Activated T-helper 17 cell treated with anti-CD3 and anti-CD28 coated beads, Interleukin-2, amount 50 U/mL, for 72 hours (primary cell): ENCODE data around the gene LAGE3. TPM values are rescaled to one million over a fixed set of nuclear protein-coding genes. Genes with fewer than 3 reads are reported as not detected.

ENCODE experiments used
- ATAC-seq: fragments of 150-1000 bp; cut with Tn5 transposase; replicated peaks from 2 replicates; pipeline ENCODE4 v1.10.0; 2021; ENCODE audit warnings: mild to moderate bottlenecking, moderate library complexity
- H3K27ac Mint-ChIP-seq: one replicate; pipeline ENCODE4 v1.8.0; 2022; ENCODE audit warnings: mixed read lengths
- H3K27me3 Mint-ChIP-seq: one replicate; pipeline ENCODE4 v1.8.0; 2022; ENCODE audit warnings: mixed read lengths
- H3K36me3 Mint-ChIP-seq: one replicate; pipeline ENCODE4 v1.8.0; 2022; ENCODE audit warnings: low read depth, mild to moderate bottlenecking, mixed read lengths
- H3K4me1 Mint-ChIP-seq: one replicate; pipeline ENCODE4 v1.8.0; 2022; ENCODE audit warnings: mixed read lengths
- H3K4me3 Mint-ChIP-seq: one replicate; pipeline ENCODE4 v1.8.0; 2022; ENCODE audit warnings: mild to moderate bottlenecking, mixed read lengths
- H3K9me3 Mint-ChIP-seq: one replicate; pipeline ENCODE4 v1.8.0; 2022; ENCODE audit warnings: mixed read lengths
- total RNA-seq, 2 donors: library from RNA; stranded (reverse); gene quantifications; one replicate each; pipeline ENCODE4 v1.2.3, GENCODE V29; 2022

The LAGE3 gene
- total RNA-seq, 2 donors from 2014 or later: 37.4 to 47.9 TPM

DNA sequence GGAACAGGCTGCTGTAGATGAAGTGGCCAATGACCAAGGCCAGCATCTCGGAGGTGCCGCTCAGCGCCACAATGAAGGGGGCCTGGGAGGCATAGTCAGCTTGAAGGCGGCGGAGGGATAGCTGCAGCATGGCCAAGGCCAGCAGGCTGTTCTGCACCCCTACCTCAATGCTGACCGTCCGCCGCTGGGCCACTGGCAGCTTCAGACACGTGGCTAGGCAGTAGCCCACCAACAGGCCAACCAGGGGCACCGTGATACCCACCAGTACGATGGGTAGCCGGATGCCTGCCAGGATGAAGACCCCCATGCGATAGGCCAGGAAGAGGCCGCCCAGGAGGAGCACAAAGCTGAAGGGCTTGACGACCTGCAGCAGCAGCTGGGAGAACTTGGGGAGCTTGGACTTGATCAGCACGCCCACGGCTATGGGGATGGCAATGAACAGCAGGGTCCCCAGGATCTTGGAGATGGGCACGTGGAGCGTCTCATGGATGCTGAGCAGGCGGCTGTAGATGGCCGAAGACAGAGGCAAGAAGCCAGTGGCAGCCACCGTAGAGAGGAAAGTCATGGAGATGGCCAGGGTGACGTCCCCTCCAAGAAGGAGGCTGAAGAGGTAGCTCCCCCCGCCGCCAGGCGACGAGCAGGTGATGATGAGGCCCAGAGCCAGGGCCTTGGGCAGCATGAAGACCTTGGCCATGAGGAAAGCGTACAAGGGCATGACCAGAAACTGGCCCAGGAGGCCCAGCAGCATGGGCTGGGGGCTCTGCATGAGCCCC, 8.6 kb upstream of the LAGE3 start:
- ATAC-seq: no peak
- Mint-ChIP-seq H3K27me3 (no peaks in the 10 kb centered on the region), H3K27ac (no peak overlapping the region), H3K36me3 (peaks cover 35% of the 10 kb centered on the region), H3K4me1 (peaks cover 3% of the 10 kb centered on the region), H3K9me3 (no peaks in the 10 kb centered on the region), H3K4me3 (peak overlapping the region; percentile 64)

DNA sequence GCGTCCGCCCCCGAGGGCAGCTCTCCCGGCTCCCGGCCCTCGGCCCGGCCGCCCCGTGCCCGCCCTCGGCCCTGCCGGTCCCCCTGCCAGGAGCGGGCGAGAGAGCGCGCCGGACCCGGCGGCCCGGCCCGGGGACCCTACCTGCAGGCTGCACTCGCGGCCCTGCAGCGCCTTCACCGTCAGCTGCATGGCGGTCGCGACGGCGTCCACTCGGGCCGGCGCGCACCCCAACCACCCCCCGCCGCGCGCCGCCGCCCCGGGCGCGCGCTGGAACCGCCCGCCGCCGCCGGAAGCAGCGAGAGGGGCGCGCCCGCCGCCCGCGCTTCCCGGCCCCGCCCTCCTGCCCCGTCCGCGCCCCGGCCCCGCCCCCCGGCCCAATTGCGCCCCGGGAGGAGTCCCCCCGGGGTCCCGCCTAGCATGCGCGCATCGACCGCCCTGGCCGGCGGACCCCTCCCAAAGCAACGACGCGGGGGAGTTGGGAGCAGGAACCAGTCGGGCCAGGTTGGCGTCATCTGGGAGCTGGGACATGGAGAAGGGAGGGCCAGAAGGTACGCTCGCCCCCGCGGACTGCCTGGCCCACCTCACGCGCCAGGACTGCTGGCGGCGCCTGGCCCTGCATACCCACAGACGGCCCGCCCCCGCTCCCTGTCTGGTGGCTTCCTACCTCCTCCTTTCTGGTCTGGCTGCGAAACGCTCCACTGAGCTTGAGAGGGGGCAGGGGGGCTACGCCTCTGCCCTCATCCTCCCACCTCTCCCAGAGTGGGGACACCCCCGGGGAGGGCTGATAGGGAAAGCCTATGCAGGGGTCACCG, 7.5 kb upstream of the LAGE3 start, which contains the start of gene UBL4A:
TSS of gene UBL4A (minus strand) at position 220 of the 812 bp plus-strand sequence. CDS start at position 189, 31 bp downstream.
- peaks cover 8% of the 10 kb centered on the region for H3K4me1 Mint-ChIP-seq
- no peaks in the 10 kb centered on the region for H3K9me3 Mint-ChIP-seq
- peak; percentile 27 for ATAC-seq
- H3K27ac Mint-ChIP-seq: no peak within 1 kb of the TSS
- no peaks in the 10 kb centered on the region for H3K27me3 Mint-ChIP-seq
- H3K36me3 Mint-ChIP-seq: peaks cover 35% of the 10 kb centered on the region
- H3K4me3 Mint-ChIP-seq: peak within 1 kb of the TSS; percentile 66

DNA sequence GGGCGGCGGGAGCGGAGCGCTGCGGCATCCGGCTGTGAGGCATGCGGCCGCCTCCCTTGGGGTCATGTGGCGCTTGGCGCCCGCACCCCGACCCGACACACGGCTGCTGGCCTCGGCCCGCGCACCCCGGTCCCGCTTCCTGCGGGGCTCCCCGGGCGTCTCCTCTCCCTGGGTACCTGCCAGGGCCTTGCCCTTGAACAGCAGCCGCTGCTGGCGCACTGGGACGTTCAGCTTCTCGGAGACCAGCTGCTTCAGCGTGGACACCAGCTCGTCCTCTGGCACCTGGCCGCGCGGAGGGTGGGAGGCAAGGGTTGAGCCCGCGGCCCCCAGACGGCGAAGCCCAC, 6.9 kb upstream of the LAGE3 start:
- no peaks in the 10 kb centered on the region for H3K9me3 Mint-ChIP-seq
- ATAC-seq: no peak
- peaks cover 35% of the 10 kb centered on the region for H3K36me3 Mint-ChIP-seq
- peaks cover 8% of the 10 kb centered on the region for H3K4me1 Mint-ChIP-seq
- peak overlapping the region; percentile 66 for H3K4me3 Mint-ChIP-seq
- H3K27ac Mint-ChIP-seq: no peak overlapping the region
- no peaks in the 10 kb centered on the region for H3K27me3 Mint-ChIP-seq

DNA sequence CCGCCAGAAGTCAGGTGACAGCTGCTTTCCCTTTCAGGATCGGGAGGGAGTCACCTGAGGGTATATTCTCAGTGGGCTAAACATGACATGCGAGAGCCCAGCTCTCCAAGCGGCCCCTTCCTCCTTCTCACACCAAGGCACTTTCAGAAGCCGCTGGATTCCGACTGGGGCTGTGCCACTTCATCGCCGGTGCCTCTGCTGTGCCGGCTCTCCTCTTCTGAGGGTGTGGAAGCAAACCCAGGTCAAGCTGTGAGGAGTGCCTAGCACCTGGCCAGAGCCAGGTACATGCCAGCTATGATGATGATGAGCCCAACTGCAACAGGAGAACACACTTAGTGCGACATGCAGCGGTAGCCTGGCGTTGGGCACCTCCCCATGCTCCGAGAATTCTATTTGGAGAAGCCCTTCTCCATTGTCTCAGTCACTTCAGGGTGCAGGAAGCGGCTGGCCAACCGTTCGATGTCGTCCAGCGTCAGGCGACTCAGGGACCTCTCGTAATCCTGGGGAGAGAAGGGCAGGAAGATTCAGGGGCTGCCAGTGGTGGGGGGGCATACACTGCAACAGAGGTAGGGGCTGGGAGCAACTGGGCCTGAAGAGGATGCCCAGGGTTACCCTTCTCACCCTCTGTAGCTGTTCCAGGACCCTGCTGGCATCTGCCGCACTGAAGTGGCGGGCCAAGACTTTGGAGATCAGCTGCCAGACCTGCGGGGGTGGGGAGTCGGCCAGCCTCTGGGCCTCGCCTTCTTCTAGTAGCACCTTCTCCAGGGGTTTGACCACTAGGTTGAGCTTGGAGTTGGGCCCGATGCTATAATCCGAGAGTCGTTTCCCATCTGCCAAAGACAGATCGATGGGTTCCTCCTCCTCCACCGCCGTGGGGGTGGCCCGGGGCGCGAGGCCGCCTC, 6.3 kb upstream of the LAGE3 start:
- Mint-ChIP-seq H3K27ac (no peak overlapping the region), H3K4me1 (peaks cover 8% of the 10 kb centered on the region), H3K4me3 (peak overlapping the region; percentile 66), H3K9me3 (no peaks in the 10 kb centered on the region), H3K27me3 (no peaks in the 10 kb centered on the region), H3K36me3 (peaks cover 35% of the 10 kb centered on the region)
- ATAC-seq: no peak

DNA sequence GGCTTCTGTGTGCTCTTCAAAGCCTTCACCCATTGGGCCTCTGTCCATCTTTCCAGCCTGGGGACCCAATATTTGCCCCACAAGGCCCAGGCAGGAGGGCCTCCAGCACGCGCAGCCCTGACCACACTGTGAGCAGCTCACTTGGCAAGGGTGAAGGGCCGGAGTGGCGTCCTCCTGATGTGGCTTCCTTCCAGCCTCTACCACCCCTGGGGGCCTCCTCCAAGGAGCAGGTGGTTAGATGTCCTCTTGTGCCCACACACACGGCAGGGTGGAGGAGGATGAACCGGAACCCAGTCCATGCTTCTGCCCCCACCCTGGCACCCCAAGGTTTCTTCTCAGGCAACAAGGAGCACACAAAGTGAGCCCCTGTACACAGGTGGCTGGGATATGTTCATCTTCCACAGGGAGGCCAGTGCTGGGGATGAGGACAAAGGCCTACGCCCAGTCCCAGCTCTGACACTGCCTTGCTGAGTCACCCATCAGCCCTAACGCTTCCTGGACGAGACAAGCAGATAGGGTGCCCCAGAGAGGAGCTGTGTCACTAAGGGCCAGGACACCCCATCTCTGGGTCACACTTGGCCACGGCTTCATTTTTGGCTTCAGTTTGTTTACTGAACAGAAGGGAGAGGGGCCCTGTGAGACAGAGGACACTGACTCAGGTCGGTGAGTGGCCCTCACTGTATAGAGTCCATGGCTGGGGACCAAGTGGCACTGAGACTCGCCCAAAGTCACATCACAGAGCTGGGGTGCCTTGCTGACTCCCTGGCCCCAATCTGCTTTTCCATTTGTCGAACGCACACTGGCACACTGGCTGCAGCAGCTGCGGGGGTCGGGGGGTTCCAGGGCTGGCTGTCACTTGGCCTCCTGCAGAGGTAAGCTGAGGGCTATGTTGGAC, 5.4 kb upstream of the LAGE3 start:
- Mint-ChIP-seq H3K4me3 (peak overlapping the region; percentile 66), H3K27ac (no peak overlapping the region), H3K4me1 (peaks cover 8% of the 10 kb centered on the region), H3K36me3 (peaks cover 35% of the 10 kb centered on the region), H3K9me3 (no peaks in the 10 kb centered on the region), H3K27me3 (no peaks in the 10 kb centered on the region)
- peak; percentile 61 for ATAC-seq

DNA sequence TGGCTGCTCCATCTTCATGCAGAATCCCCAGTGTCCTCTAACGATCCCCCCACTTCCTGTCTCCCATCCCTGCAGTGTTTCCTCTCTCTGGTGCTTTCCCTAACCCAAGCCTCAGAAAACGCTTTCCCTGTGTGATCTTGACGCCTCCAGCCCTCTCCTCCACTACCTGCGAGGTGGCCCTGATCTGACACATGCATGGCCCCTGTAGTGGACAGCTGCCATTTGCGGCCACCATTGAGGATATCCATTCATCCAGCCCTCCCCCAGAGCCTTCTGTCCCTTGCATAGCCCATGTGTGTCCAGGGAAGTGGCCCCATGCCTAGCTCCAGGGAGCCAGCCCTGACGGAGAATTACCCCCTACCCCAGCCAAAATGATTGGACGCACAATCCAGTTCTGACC, 4.2 kb upstream of the LAGE3 start:
- Mint-ChIP-seq H3K27me3 (no peaks in the 10 kb centered on the region), H3K36me3 (peaks cover 35% of the 10 kb centered on the region), H3K9me3 (no peaks in the 10 kb centered on the region), H3K4me1 (peaks cover 8% of the 10 kb centered on the region), H3K4me3 (peak overlapping the region; percentile 33), H3K27ac (no peak overlapping the region)
- ATAC-seq: no peak

DNA sequence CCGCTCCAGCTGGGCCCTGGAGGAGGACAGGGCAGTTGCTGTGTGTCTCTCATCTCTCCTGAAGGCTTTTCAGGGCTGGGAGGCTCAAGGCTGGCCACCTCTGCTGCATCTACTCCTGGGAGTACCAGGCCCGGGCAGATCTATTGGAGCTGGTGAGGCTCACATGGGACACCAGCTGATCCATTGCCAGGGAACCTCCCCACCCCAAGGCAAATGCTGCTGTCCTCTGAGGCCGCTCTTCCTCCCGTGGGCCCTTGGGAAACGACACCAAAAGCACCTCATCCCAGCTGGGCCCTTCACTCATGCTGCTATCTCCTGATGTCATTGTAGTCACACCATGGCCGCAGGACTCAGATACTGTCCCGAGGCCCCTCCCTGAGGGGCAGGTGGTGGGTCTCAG, 3.7 kb upstream of the LAGE3 start:
- ATAC-seq: no peak
- no peak overlapping the region for H3K4me3 Mint-ChIP-seq
- H3K4me1 Mint-ChIP-seq: peaks cover 5% of the 10 kb centered on the region
- H3K27me3 Mint-ChIP-seq: no peaks in the 10 kb centered on the region
- no peaks in the 10 kb centered on the region for H3K9me3 Mint-ChIP-seq
- H3K36me3 Mint-ChIP-seq: peaks cover 29% of the 10 kb centered on the region
- no peak overlapping the region for H3K27ac Mint-ChIP-seq

DNA sequence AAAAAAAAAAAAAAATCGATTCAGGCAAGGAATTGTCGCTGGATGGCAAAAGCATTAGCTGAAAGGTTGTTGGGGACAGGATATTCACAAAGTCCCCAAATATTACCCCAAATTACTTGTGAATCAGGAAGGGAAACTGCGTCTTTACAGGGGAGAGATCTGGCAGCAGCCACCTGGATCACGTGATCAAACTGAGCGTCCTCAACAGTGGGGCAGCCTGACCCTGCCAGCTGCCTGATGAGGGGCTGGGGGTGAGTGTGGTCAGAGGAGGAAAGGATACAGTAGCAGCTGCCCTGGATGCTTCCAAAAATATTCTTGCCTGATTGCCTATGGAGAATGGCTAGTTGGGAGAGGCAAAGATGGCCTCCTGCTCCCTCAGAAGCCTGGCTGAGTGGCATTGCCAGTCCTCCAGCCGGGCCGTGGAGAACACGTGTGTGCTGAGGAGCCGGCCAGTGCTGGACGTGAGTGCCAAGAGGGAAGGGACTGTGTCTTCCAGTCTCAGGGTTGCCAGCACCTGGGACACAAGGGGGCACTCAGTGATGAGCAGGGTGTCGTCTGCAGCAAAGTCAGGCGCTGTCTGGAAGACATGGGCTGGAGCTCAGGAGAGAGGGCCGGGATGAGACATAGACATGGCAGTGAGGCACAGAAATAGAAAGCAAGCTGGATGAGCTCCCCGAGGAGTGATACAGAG, 3.0 kb upstream of the LAGE3 start:
- Mint-ChIP-seq H3K4me1 (peaks cover 5% of the 10 kb centered on the region), H3K27ac (no peak overlapping the region), H3K4me3 (no peak overlapping the region), H3K27me3 (no peaks in the 10 kb centered on the region), H3K36me3 (peaks cover 25% of the 10 kb centered on the region), H3K9me3 (no peaks in the 10 kb centered on the region)
- ATAC-seq: no peak

DNA sequence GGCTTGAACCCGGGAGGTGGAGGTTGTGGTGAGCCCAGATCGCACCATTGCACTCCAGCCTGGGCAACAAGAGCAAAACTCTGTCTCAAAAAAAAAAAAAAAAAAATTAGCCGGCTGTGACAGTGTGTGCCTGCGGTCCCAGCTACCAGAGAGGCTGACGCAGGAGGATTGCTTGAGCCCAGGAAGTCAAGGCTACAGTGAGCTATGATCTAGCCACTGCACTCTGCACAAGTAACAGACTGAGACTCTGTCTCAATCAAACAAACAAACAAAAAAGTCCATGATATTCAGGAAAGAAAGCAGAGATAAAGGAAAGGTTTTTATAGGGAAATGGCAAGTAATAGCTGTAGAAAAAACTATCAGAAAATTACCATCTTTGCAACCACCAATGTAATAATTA, 2.1 kb upstream of the LAGE3 start:
- no peak for ATAC-seq
- H3K27me3 Mint-ChIP-seq: no peaks in the 10 kb centered on the region
- no peak overlapping the region for H3K27ac Mint-ChIP-seq
- no peak overlapping the region for H3K4me3 Mint-ChIP-seq
- peaks cover 5% of the 10 kb centered on the region for H3K4me1 Mint-ChIP-seq
- peaks cover 33% of the 10 kb centered on the region for H3K36me3 Mint-ChIP-seq
- no peaks in the 10 kb centered on the region for H3K9me3 Mint-ChIP-seq

DNA sequence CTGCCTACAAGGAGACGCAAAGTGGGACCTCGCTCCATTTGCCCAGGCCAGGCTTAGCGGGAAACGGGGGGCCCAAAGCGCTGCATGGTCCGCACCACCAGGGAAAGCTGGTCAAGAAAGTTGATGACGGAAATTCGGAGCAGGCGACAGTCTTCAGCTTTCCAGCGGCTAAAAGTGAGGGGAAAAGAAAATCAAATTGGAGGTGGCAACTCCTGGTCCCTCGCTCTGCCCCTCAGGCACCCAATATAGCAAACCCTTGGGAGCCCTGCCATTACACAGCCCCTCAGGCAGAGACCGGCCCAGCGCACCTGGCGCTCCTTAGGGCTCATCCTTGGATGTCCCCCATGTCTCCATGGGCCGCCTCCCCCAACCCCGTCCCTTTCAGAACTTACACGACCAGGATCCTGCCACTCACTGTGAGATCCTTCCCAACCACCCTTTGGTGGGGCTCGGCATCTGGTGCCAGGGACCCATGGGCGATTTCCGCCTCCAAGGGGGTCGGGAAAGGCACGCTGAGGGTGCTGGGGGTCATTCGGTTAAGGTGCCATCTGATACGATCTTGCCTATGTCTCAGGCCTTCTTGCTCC, 1.1 kb downstream of the LAGE3 start:
- H3K4me3 Mint-ChIP-seq: peak overlapping the region; percentile 86
- no peaks in the 10 kb centered on the region for H3K9me3 Mint-ChIP-seq
- ATAC-seq: no peak
- H3K27ac Mint-ChIP-seq: no peak overlapping the region
- H3K36me3 Mint-ChIP-seq: peaks cover 17% of the 10 kb centered on the region
- H3K27me3 Mint-ChIP-seq: no peaks in the 10 kb centered on the region
- peaks cover 5% of the 10 kb centered on the region for H3K4me1 Mint-ChIP-seq

DNA sequence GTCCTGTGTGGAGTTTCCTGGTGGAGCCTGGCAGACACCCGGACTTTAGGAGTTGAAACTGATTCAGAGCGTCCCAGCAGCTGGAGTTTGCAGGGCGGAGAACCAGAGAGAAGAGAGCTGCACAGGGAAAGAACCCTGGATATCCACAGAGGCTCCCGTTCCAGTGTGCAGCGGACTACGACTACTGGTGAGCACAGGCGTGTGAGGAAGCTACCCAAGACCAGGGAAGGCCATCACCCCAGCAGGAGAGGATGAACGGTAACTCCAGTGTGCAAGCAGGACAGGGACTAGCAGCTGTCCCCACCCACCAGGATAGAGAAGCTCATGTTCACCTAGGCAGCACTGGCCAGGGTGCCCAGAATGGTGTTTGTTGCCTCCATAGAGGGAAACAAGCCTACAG, 2.3 kb downstream of the LAGE3 start:
- ATAC-seq: no peak
- peaks cover 19% of the 10 kb centered on the region for H3K36me3 Mint-ChIP-seq
- H3K27ac Mint-ChIP-seq: no peak overlapping the region

DNA sequence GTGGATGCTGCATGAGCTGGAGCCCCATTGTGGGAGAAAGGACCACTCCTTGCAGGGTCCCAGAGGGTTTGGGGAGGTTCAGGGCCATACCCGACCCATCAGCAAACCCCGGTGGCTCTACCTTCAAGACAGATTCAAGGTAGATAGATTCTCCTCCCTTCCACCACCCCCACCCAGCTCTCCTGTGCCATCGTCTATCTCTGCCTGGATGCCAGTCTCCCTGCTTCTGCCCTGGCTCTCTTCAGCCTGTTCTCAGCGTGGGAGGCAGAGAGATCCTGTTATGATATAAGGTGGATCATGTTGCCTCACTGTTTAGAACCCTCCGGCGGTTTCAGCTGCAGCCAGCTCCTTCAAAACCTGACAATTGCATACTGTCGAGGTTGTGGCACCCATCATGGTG, 5.4 kb downstream of the LAGE3 start:
- H3K27ac Mint-ChIP-seq: no peak overlapping the region
- ATAC-seq: no peak

More for the DNA sequence above, 2.3 kb downstream of the LAGE3 start:
- no peaks in the 10 kb centered on the region for H3K9me3 Mint-ChIP-seq
- H3K4me1 Mint-ChIP-seq: no peaks in the 10 kb centered on the region
- no peaks in the 10 kb centered on the region for H3K27me3 Mint-ChIP-seq
- peak overlapping the region; percentile 86 for H3K4me3 Mint-ChIP-seq

More for the DNA sequence above, 5.4 kb downstream of the LAGE3 start:
- H3K9me3 Mint-ChIP-seq: no peaks in the 10 kb centered on the region
- H3K4me3 Mint-ChIP-seq: no peak overlapping the region
- H3K27me3 Mint-ChIP-seq: no peaks in the 10 kb centered on the region
- H3K4me1 Mint-ChIP-seq: no peaks in the 10 kb centered on the region
- peaks cover 32% of the 10 kb centered on the region for H3K36me3 Mint-ChIP-seq
